ENCODE measurements around the gene PPDPF.

Gene PPDPF

DNA sequence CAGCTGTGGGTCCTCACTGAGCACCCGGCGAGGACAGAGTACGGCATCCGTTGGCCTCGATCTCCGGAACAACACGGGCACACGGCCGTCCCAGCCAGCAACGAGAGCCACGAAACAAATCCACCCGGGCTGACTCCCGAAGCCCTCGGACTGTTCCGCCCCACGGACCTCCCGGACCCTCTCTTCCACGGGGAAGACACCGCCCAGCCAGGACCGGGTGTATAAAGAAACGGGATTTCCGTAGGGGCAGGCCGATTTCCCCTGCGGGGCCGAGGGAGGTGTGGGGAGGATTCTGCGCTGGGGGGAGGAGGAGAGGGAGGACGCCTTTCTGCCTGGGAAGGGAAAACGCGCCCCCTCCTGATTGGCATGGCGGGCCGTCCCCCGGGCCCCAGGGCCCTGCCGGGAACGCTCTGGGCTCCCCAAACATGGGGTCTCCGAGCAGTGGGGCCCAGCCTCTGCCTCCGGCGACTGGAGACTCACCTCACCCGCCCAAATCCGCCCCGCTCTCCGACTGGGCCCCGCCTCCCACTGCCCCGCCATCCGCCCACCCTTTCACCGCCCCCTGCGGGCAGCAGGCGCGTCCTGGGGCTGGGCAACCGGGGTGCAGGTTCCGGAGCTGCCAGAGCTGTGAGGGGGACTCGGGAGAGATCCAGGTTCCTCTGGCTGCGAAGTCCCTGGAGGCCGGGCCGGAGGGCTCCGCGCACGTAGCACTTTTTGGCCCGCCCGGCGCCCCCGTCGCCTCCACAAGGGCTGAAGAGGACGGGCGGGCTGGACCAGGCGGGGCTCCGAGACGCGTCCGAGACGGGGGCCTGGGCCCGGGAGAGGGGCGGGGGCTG, 679 bp upstream of the PPDPF start:
- DNase-seq (ENCODE audit: insufficient read length, low spot score) = peak; percentile 65
- no peak for FAIRE-seq

DNA sequence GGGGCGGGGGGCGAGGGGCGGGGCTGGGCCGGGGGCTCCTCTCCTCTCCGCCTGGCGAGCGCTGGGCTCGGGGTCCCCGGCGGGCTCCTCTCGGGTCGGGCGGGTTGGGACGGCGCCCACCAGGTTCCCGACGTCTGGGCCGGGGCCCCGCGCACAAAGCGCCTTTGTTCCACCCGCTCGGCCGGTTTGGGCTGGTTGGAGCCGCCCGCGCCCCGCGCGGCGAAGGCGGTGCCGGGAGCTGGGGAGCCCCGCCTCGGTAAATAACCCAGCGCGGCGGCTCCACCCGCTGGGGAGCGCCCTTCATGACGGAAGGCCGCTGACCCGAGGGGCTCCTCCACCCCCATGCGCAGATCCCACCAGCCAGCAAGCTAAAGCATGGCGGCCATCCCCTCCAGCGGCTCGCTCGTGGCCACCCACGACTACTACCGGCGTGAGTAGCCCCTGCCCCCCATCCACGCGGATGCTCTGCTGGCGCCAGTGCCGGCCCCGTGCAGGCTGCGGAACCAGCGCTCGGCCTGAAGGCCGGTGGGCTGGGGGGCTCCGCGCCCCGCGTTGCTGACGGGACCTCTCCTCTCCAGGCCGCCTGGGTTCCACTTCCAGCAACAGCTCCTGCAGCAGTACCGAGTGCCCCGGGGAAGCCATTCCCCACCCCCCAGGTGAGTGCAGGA, 503 bp downstream of the PPDPF start:
- peak; percentile 91 for DNase-seq (ENCODE audit: insufficient read length, low spot score)
- FAIRE-seq = peak; percentile 44

DNA sequence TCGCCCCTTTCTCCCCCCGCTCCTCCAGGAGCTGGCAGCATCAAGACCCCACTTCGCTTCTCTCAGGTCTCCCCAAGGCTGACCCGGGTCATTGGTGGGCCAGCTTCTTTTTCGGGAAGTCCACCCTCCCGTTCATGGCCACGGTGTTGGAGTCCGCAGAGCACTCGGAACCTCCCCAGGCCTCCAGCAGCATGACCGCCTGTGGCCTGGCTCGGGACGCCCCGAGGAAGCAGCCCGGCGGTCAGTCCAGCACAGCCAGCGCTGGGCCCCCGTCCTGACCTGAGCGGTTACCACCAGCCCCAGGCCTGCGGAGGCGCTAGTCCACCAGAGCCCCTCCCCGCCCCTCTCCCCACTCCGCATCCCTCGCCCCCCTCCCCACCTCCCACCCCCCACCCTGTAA, 1.0 kb downstream of the PPDPF start:
- FAIRE-seq (no peak), DNase-seq (ENCODE audit: insufficient read length, low spot score) (no peak)

DNA sequence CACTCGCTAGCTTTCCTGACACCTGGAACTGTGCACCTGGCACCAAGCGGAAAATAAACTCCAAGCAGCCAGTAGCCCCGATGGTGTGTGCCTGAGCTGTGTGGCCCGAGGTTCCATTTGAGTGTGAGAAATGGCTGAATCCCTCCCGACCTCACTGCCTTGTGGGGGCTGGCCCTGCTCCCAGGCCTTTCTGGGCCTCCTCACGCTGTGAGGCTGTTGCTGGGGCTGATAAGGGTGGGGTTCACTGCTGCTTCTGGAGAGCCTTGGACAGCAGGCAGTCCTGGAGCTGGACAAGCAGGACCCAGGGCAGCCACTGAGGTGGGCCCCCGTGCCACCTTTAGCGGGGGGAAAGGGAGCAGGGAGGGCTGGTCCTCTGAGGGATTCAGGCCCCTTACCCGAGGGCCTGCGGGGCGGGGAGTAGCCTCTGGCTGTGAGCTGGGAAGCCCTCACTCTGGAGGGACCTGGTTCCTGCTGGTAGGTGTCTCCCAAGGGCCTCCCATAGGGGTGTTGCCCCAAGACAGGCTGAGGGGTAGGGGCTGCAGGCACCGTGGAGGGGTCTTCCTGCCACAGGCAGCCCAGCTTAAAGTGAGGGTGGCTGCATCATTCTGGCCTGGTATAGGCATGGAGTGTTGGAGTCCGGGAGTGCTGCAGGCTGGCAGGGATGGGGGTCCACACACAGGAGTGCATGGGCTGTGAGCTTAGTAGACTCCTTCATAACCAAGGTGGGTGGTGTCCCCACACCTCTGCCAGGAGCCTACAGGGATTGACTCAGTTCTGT, 1.7 kb downstream of the PPDPF start:
- FAIRE-seq = no peak
- no peak for DNase-seq (ENCODE audit: insufficient read length, low spot score)

DNA sequence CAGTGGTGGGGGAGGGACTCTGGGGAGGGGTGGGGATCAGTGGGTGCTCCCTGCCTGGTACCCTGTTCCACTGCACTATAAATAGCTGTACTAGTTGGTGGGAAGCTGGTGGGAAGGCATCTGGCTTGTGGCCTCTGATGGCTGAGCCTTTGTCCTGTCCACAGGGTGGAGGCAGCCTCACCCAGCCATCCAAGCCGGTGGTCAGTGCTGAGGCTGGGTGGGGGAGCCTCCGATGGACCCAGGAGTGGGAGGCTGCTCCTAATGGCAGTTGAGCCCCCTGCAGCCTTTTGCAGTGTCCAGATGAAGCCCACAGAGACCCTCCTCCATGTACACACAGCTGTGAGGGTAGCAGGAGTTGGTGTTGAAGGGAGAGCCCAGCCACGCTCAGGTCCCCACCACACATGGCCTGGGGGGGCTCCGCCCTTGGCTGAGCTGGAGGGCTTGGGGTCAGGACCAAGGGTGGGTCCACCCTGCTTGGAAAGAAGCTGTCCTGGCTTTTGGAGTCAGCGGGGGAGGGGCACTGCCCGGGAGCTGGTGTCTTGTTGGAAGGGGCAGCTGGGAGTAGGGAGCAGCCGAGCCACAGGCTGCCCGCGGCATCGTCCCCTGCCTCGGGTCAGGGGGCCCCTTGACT, 2.5 kb downstream of the PPDPF start:
- DNase-seq (ENCODE audit: insufficient read length, low spot score) = no peak
- FAIRE-seq = no peak

DNA sequence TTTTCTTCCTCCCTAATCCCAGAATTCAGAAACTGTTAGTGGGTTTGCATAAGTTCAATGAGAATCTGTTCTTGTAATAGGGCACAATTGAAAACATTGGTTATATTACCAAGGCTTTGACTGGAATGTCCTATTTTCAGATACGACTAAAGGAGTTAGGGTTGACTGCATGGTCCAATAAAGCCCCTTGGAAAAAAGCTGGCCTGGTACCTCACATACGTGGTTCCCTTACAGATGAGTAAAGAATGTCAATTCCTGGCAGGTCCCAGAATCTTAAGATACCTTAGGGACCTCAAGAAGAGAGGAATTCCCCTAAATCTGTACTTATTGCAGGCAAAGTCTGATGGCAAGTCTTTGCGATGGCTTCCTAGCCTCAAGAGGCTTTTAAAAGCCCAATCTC, 4.6 kb downstream of the PPDPF start:
- DNase-seq (ENCODE audit: insufficient read length, low spot score) = no peak
- no peak for FAIRE-seq

DNA sequence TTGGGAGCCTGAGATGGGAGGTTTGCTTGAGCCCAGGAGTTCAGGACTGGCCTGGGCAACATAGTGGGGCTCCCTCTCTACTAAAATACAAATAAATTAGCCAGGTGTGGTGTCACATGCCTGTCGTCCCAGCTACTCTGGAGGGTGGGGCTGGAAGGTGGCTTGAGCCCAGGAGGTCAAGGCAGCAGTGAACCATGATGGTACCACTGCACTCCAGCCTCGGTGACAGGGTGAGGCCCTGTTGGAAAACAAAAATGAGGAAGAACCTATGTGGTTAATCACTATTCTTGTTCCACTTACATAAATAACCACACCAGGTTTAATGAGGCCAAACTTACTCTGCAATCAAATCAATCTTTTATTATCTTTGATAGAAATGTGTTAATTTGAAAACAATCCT, 5.4 kb downstream of the PPDPF start:
- FAIRE-seq (no peak), DNase-seq (ENCODE audit: insufficient read length, low spot score) (no peak)

DNA sequence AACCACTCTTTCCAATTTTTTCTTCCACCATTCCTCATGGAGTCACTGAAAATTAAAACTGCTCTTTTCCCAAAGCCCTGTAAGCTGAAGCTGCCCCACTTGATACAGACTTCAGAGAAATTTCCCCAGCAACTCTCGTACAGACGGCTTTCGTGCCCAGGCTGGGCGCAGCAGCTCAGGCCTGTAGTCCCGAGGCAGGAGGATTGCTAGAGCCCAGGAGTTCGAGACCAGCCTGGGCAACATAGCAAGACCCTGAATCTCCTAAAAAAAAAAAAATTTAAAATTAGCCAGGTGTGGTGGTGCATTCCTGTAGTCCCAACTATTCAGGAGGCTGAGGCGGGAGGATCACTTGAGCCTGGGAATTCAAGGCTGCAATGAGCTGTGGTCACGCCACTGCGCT, 6.6 kb downstream of the PPDPF start:
- DNase-seq (ENCODE audit: insufficient read length, low spot score) (no peak), FAIRE-seq (no peak)

DNA sequence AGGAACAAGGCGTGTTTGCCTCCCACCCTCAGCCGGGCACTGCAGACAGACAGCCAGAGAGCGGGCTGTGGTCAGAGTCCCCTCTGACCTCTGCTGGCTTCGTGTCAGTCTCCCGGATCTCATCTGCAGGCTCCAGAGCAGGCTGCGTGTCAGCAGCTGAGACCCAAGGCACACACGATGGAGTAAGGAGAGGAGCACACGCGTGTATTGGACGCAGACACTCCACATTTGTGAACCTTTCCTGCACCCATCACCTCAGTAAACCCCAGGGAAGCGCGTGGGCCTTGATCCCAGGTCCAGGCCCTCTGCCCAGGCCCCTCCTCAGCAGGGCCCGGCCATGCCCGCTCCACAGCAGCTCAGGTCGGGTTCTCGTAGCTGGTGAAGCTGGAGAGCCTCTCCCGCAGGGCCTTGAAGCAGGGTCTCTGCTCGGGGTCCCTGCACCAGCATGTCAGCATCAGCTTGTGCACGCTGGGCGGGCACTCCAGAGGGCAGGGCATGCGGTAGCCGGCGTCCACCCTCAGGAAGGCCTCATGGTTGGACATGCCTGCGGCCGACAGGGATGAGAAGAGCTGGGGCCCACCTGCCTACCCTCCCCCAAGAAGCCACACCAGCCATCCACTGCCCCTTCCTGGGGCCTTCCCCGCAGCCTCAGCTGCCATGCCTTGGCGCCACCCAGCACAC, 8.8 kb downstream of the PPDPF start:
- FAIRE-seq = no peak

DNA sequence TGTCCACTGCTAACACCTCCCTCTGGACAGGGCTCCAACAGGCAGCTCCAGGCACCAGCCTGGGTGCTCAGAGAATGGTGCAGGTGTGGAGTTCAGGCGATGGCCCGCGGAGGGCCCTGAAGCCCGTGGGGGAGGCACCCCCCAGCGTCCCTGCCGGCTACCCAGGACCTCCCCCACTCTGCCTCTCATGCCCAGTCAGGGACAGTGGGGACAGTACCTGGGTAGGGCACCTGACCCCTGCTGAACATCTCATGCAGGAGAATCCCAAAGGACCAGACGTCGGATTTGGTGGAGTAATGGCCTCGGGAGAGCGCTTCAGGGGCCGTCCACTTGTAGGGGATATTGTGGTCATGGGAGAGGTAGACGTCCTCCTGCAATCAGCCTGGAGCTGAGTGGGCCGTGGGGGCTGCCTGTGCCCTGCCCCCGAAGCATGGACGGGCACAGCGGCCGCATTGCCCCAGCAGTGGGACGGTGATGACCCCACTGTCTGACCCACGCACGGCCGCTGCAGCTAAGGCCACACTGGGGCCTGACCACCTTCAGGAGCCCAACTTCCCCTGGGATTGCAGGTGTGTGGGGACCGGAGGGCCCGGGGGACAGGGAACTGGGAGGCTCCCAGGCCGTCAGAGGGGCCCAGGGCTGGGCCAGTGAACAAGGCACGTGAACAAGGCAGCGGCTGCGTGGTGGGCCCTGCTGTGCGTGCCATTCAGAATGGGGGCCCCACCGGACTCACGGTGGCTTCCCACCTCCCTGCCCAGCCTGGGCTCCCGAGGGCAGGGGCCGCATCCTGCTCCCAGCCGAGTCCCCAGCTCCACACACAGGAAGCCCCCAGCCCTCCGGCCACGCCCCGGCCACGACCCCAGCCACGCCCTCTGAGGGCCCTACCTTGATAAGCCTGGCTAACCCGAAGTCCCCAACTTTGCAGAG, 9.6 kb downstream of the PPDPF start:
- FAIRE-seq (no peak), DNase-seq (ENCODE audit: insufficient read length, low spot score) (no peak)

More for the DNA sequence above, 8.8 kb downstream of the PPDPF start:
- DNase-seq (ENCODE audit: insufficient read length, low spot score) = no peak

DNA sequence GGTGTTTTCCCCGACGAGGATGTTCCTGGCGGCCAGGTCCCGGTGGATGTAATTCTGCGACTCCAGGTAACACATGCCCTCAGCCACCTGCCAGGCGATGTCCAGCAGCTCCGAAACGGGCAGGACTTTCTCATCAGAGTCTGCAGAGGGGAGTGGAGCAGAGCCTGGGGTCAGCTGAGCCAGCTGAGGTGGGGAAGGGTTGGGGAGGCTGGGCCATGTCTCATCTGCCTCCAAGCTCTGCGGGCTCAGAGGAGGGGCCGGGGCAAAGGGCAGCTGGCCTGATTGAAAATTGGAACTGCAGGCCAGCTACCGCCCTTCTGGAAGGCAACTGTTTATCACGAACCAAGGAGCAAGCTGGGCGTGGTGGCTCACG, 10.2 kb downstream of the PPDPF start:
- no peak for DNase-seq (ENCODE audit: insufficient read length, low spot score)
- FAIRE-seq = no peak

DNA sequence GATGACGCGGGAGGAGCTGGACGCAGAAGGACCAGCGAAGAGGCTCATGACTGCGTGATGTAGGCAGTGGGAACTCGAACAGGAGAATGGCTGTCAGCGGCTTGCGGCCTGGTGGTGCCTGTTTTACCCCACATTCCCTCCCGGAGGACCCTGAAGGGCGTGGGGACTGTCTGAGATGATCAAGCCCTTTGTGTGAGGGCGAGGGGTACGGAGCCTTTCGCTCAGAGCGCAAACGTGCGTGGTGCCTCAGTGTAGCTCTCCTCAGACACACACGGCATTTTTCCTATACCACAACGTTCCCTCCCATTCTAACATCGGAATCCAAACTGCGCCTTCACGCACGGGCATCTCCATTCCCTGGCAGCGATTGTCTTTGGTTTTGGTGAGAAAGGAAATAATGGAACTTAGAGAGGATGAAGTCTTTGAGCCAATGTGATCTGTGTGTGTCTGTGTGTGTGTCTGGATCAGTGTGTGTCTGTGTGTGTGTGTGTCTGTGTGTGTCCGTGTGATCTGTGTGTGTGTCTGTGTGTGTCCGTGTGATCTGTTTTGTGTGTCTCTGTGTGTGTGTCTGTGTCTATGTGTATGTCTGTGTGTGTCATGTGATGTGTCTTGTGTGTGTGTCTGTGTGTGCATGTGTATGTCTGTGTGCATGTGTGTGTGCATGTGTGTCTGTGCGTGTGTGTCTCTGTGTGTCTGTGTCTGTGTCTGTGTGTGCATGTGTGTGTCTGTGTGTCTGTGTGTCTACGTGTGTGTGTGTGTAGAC, 11.3 kb downstream of the PPDPF start:
- DNase-seq (ENCODE audit: insufficient read length, low spot score) (no peak), FAIRE-seq (no peak)

DNA sequence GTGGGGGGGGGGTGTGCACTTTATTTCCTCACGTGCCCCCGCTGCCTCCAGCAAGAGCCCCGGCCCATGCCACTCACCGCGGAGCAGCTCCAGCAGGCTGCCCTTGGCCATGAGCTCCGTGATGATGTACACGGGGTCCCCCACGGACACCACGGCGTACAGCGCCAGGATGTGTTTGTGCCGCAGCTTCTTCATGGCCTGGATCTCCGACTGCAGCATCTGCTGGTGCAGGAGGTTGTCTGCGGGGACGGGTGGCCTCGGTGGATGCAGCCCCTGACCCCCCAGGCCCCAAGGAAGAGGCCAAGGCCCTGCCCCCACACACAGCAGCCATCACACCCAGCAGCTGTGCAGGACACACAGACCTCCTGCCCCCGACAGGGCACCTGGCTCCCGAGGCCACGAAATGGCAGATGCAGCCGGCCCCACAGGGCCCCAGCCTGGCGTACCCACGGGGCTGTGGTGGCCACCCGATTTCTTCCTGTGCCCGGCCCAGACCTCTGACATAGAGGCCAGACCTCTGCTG, 11.9 kb downstream of the PPDPF start:
- no peak for FAIRE-seq
- no peak for DNase-seq (ENCODE audit: insufficient read length, low spot score)

DNA sequence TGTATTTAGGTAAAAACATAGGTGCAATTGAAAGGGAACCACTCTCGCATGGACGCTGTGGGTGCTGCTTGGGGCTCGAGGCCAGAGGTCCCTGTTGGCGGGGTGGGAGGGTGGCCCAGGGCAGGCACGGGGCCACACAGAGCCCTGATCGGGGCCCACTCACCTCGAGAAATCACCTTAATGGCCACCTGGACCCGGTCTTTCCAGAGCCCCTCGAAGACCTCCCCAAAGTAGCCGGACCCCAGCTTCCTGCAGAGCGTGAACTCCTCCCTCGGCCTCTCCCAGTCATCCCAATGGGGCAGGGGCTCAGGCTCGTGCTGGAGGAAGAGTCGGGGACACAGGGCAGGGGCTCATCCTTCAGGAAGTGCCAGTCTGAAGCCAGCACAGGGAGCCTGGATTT, 12.8 kb downstream of the PPDPF start:
- DNase-seq (ENCODE audit: insufficient read length, low spot score) = no peak
- FAIRE-seq = no peak

DNA sequence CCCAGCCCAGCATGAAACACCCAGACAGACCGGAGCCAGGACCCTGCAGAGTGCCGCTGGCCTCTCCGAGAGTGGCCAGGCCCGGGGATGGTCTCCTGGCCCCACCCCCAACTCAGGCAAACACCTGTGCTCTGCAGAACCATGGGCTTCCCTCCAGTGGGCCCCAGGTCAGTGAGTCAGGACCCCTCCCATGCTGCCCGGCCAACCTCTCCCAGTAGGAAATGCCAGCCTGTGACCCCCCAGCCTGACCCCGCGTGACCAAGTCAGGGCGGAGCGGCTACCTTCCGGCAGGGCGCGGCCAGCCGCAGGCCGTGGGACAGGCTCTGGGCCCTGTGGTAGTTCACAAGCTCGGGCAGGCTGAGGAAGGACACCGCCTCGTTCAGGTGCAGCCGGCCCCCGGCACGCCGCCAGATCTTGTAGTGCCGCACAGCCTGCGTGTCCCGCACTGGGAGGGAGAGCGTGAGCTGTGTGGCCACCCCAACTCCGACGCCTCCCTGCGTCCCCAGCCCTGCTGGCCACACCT, 13.4 kb downstream of the PPDPF start:
- DNase-seq (ENCODE audit: insufficient read length, low spot score) (no peak), FAIRE-seq (no peak)

DNA sequence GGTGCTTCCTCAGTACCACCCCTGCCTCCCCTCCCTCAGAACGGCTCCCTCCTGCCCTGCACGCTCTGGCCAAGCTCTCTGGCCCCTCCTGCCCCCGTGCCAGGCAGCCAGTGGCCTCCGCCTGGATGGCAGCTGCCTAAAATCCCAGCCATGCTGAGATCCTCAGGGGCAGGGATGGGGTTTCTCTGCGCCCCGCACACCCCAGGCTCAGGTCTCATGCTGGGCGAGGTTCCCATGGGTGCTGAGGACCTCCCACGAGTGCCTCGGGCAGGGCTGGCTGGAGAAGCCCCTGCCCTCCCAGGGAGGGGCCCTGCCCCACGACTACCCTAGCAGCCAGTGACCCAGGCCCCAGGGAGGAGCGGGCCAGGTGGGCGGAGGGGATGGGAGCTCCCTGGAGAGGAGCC, 13.9 kb downstream of the PPDPF start:
- FAIRE-seq = no peak

DNA sequence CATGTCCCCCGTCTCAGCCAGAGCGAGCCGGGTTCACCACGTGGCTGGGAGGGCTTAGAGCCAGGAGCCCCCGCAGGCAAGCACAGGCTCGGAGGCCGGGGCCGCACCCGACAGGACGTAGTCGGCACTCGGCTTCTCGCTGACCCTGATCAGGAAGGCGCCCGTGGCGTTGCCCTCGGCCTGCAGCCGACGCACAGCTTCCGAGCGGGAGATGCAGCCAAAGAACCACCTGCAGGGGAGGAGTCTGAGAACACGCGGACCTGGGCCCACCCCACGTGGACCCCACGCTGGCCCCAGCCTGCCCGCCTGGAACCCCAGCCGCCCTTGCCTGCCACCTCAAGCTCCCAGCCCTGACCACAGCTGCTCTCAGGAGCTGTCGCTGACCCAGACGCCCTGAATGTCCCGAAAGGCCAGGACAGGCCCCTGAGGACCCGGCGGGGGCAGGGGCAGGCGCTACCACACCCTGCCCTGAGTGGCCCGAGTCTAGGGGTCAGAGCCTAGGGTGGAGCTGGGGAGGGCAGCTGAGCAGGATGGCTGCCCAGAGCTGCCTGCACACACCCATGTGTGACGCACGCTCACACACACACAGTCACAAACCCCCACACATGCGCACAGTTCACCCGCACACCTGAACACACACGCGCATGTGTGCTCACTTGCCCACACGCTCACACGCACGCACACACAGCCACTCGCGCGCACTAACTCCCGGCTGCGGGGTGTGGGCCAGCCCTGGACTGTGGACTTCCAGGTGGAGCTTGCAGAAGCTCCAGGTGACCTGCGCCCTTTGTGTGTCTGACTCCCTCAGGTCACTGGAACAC, 14.5 kb downstream of the PPDPF start:
- FAIRE-seq = no peak
- no peak for DNase-seq (ENCODE audit: insufficient read length, low spot score)

More for the DNA sequence above, 13.9 kb downstream of the PPDPF start:
- DNase-seq (ENCODE audit: insufficient read length, low spot score) = no peak
